Jurkat, Clone E6-1 (cell line): Measurements from ENCODE around the gene PATL2.
"Not testable (repeated sequence)": the region's sequence is repeated elsewhere in the genome, so short reads cannot be mapped to it uniquely, and the experiment has no call there.

Source experiments
- DNase-seq: peaks from one replicate; pipeline ENCODE4 v3.0.0-alpha.2; 2011; ENCODE audit warnings: low read depth, low spot score
- H3K4me3 ChIP-seq: 2 replicates; pipeline ENCODE4 v1.5.1; 2011; ENCODE audit warnings: mild to moderate bottlenecking, low read length, control low read depth, moderate library complexity

Gene PATL2

GRCh38 chr15:44720460-44721176 lies 9.5 kb upstream of the PATL2 start:
- H3K4me3 ChIP-seq, result no peak overlapping the region
- no peak for DNase-seq

- H3K4me3 ChIP-seq, DNase-seq: not testable (repeated sequence)
These were observed 8.9 kb upstream of the PATL2 start for GRCh38 chr15:44720000-44720435.

- H3K4me3 ChIP-seq, result no peak overlapping the region
- peak; percentile 75 for DNase-seq
These were observed 8.3 kb upstream of the PATL2 start for GRCh38 chr15:44719293-44719999.

GRCh38 chr15:44718927-44719292 lies 7.8 kb upstream of the PATL2 start:
- no peak overlapping the region for H3K4me3 ChIP-seq
- no peak for DNase-seq

- DNase-seq, result no peak
- H3K4me3 ChIP-seq, result no peak overlapping the region
These were observed 7.2 kb upstream of the PATL2 start for GRCh38 chr15:44718180-44718926.

GRCh38 chr15:44716983-44717602 lies 6.0 kb upstream of the PATL2 start:
- DNase-seq, result no peak
- H3K4me3 ChIP-seq, result no peak overlapping the region

- no peak for DNase-seq
- no peak overlapping the region for H3K4me3 ChIP-seq
These were observed 4.7 kb upstream of the PATL2 start for GRCh38 chr15:44715797-44716334.

GRCh38 chr15:44715142-44715796 lies 4.1 kb upstream of the PATL2 start:
- no peak overlapping the region for H3K4me3 ChIP-seq
- DNase-seq, result no peak

GRCh38 chr15:44713006-44713966 lies 2.2 kb upstream of the PATL2 start:
- no peak for DNase-seq

GRCh38 chr15:44712346-44713005 lies 1.4 kb upstream of the PATL2 start:
- peak; percentile 86 for DNase-seq
- peak overlapping the region; percentile 91 for H3K4me3 ChIP-seq

More at GRCh38 chr15:44713006-44713966, 2.2 kb upstream of the PATL2 start:
- peak overlapping the region; percentile 91 for H3K4me3 ChIP-seq

GRCh38 chr15:44711743-44712345 lies 721 bp upstream of the PATL2 start:
- no peak for DNase-seq

GRCh38 chr15:44710236-44711095 lies 657 bp downstream of the PATL2 start:
- no peak for DNase-seq
- H3K4me3 ChIP-seq, result peak overlapping the region; percentile 91

More at GRCh38 chr15:44711743-44712345, 721 bp upstream of the PATL2 start:
- H3K4me3 ChIP-seq, result peak overlapping the region; percentile 91

- no peak overlapping the region for H3K4me3 ChIP-seq
- no peak for DNase-seq
These were observed 4.0 kb downstream of the PATL2 start for GRCh38 chr15:44706946-44707636.

- no peak overlapping the region for H3K4me3 ChIP-seq
- DNase-seq, result no peak
These were observed 4.7 kb downstream of the PATL2 start for GRCh38 chr15:44706401-44706800.

GRCh38 chr15:44705986-44706385 lies 5.1 kb downstream of the PATL2 start:
- no peak overlapping the region for H3K4me3 ChIP-seq
- DNase-seq, result no peak
